Panc1 (cell line): ENCODE measurements around the gene QPCTL. TPM values are rescaled to one million over a fixed set of nuclear protein-coding genes. Genes with fewer than 3 reads are reported as not detected.

Experiments used
- ATAC-seq: fragments of 200-7000 bp; cut with Tn5 transposase; 2 replicates; pipeline ENCODE4 v1.9.1; 2020; ENCODE audit warnings: mild to moderate bottlenecking, moderate library complexity
- BruUV-seq: library from RNA; stranded (reverse); fragments of 400-500 nt; replicated peaks from 2 replicates; lab custom pipeline; 2021; lab: Mats Ljungman, UMichigan
- CTCF ChIA-PET: fragments of 300-600 bp; sonication (Branson Sonifier 250); formaldehyde crosslinking; loops from one replicate; lab custom pipeline; 2022; ENCODE audit warnings: antibody characterized with exemption; lab: Charles Lee
- POLR2A ChIA-PET: fragments of 300-600 bp; sonication (Branson Sonifier 250); formaldehyde crosslinking; loops from one replicate; lab custom pipeline; 2022; ENCODE audit warnings: antibody characterized with exemption; lab: Charles Lee
- DNase-seq: peaks from one replicate; pipeline ENCODE4 v3.0.0-alpha.2; 2010; ENCODE audit warnings: low read depth, low spot score
- H3K27ac ChIP-seq: 2 replicates; pipeline ENCODE4 v1.5.1; 2011; ENCODE audit warnings: mild to moderate bottlenecking, low read length, inconsistent platforms
- H3K27me3 ChIP-seq: fragments of 200-500 bp; sonication (Bioruptor generic); 2 replicates; pipeline ENCODE4 v1.6.0; 2014; ENCODE audit warnings: low read length, inconsistent platforms; ENCODE audit not compliant: control insufficient read depth, insufficient read depth
- H3K36me3 ChIP-seq: fragments of 200-500 bp; sonication (Bioruptor generic); 2 replicates; pipeline ENCODE4 v1.5.1; 2014; ENCODE audit warnings: inconsistent platforms, mild to moderate bottlenecking, low read length, moderate library complexity; ENCODE audit not compliant: control insufficient read depth, insufficient read depth
- H3K4me1 ChIP-seq: 2 replicates; pipeline ENCODE4 v1.5.1; 2011; ENCODE audit warnings: inconsistent platforms, mild to moderate bottlenecking, low read length, moderate library complexity; ENCODE audit not compliant: control insufficient read depth, insufficient read depth
- H3K4me3 ChIP-seq, 2 experiments: 2 replicates each; pipeline ENCODE4 v1.5.1; 2011 to 2012; ENCODE audit warnings: low read depth in 2 of 2, low read length in 2 of 2, mild to moderate bottlenecking in 2 of 2, inconsistent platforms in 1 of 2, moderate library complexity in 1 of 2
- H3K9me3 ChIP-seq: fragments of 200-500 bp; sonication (Bioruptor generic); 2 replicates; pipeline ENCODE4 v1.5.1; 2014; ENCODE audit warnings: low read depth, mild to moderate bottlenecking, inconsistent platforms, low read length, moderate library complexity; ENCODE audit not compliant: control insufficient read depth, insufficient read depth
- CTCF ChIP-seq: fragments of 450-650 bp; IDR thresholded peaks from 2 replicates; pipeline ENCODE4 v1.5.1; 2017; ENCODE audit warnings: mild to moderate bottlenecking
- POLR2AphosphoS5 ChIP-seq: IDR thresholded peaks from 2 replicates; pipeline ENCODE4 v1.6.1; 2012; ENCODE audit warnings: mild to moderate bottlenecking, low read depth, low read length, moderate library complexity
- SIN3A ChIP-seq: IDR thresholded peaks from 2 replicates; pipeline ENCODE4 v1.6.1; 2012; ENCODE audit warnings: low read depth, mild to moderate bottlenecking, low read length, moderate library complexity, borderline replicate concordance; ENCODE audit not compliant: insufficient read depth
- TCF7L2 ChIP-seq: IDR thresholded peaks from 2 replicates; pipeline ENCODE4 v1.6.1; 2011; ENCODE audit warnings: mild to moderate bottlenecking, low read depth, low read length, inconsistent platforms
- in situ Hi-C: cut with HindIII; loops from 2 replicates; pipeline ENCODE4 v1.10.0; 2016; ENCODE audit warnings: low sequenced_read_pairs, low pct_unique_long_range_greater_than_20kb
- intact Hi-C: fragments of 100-400 bp; cut with micrococcal nuclease; formaldehyde crosslinking; loops from one replicate; pipeline ENCODE4 v1.10.0; 2022; ENCODE audit not compliant: unreplicated experiment
- total RNA-seq: library from RNA; stranded (reverse); gene quantifications from one replicate; pipeline ENCODE4 v1.2.1, GENCODE V29; 2021; ENCODE audit not compliant: unreplicated experiment
- TF ChIP-seq, protein P1 (sequence below), 2 experiments: IDR thresholded peaks; 2 replicates each; pipeline ENCODE4 v1.6.1; 2011 to 2012; ENCODE audit warnings: low read depth in 2 of 2, control low read depth in 1 of 2, low read length in 1 of 2, mild to moderate bottlenecking in 1 of 2, moderate library complexity in 1 of 2; ENCODE audit not compliant: insufficient read depth in 1 of 2

Gene QPCTL
- total RNA-seq, 1 experiment from 2014 or later, result 19.4 TPM

- Histone ChIP-seq H3K27me3 (no peaks in the 10 kb centered on the region), H3K4me1 (no peaks in the 10 kb centered on the region), H3K36me3 (no peaks in the 10 kb centered on the region), H3K9me3 (no peaks in the 10 kb centered on the region), H3K4me3 (no peak overlapping the region), H3K27ac (no peak overlapping the region)
- ATAC-seq (no peak), DNase-seq (no peak)
- CTCF ChIA-PET, result interaction anchor here (0.7 kb wide), 1 partner anchor 15 kb away, joined by 3 read pairs; no protein-coding TSS in a partner anchor
- no TSS peak for BruUV-seq
- TF ChIP-seq CTCF, result no peak
- no peak for TF ChIP-seq SIN3A
- TF ChIP-seq TCF7L2, result no peak
- no peak for TF ChIP-seq POLR2AphosphoS5
- TF ChIP-seq, protein P1, sequence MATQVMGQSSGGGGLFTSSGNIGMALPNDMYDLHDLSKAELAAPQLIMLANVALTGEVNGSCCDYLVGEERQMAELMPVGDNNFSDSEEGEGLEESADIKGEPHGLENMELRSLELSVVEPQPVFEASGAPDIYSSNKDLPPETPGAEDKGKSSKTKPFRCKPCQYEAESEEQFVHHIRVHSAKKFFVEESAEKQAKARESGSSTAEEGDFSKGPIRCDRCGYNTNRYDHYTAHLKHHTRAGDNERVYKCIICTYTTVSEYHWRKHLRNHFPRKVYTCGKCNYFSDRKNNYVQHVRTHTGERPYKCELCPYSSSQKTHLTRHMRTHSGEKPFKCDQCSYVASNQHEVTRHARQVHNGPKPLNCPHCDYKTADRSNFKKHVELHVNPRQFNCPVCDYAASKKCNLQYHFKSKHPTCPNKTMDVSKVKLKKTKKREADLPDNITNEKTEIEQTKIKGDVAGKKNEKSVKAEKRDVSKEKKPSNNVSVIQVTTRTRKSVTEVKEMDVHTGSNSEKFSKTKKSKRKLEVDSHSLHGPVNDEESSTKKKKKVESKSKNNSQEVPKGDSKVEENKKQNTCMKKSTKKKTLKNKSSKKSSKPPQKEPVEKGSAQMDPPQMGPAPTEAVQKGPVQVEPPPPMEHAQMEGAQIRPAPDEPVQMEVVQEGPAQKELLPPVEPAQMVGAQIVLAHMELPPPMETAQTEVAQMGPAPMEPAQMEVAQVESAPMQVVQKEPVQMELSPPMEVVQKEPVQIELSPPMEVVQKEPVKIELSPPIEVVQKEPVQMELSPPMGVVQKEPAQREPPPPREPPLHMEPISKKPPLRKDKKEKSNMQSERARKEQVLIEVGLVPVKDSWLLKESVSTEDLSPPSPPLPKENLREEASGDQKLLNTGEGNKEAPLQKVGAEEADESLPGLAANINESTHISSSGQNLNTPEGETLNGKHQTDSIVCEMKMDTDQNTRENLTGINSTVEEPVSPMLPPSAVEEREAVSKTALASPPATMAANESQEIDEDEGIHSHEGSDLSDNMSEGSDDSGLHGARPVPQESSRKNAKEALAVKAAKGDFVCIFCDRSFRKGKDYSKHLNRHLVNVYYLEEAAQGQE (IDR thresholded peaks at IDR 0.05; ENCODE audit: insufficient read depth in 1 of 2, low read depth in 2 of 2, low read length in 1 of 2), result no peak
- POLR2A ChIA-PET, result no interaction called here
- intact Hi-C loops (no loop called here), in situ Hi-C loops (no loop called here)
Measured at GRCh38 chr19:45745606-45746005, 53.1 kb downstream of the QPCTL start.

GRCh38 chr19:45746866-45747265 is 54.4 kb downstream of the QPCTL start:
- in situ Hi-C loops, result no loop called here

More at GRCh38 chr19:45746866-45747265, 54.4 kb downstream of the QPCTL start:
- ATAC-seq (no peak), DNase-seq (no peak)
- ChIA-PET POLR2A (no interaction called here), CTCF (no interaction called here)
- Histone ChIP-seq H3K4me1 (no peaks in the 10 kb centered on the region), H3K27me3 (no peaks in the 10 kb centered on the region), H3K9me3 (no peaks in the 10 kb centered on the region), H3K4me3 (no peak overlapping the region), H3K36me3 (no peaks in the 10 kb centered on the region), H3K27ac (no peak overlapping the region)
- BruUV-seq, result no TSS peak
- intact Hi-C loops, result no loop called here
- TF ChIP-seq, protein P1 (IDR thresholded peaks at IDR 0.05; ENCODE audit: insufficient read depth in 1 of 2, low read depth in 2 of 2, low read length in 1 of 2), result no peak
- TF ChIP-seq POLR2AphosphoS5 (no peak), TCF7L2 (no peak), CTCF (no peak), SIN3A (no peak)
